GM12864 (cell line): ENCODE results near the gene MED9.

Experiments used
- DNase-seq: peaks from one replicate; pipeline ENCODE4 v3.0.0-alpha.2; 2011; ENCODE audit warnings: low read depth
- H3K4me3 ChIP-seq: 2 replicates; pipeline ENCODE4 v1.5.1; 2011; ENCODE audit warnings: mild to moderate bottlenecking, low read depth, low read length, control low read depth
- CTCF ChIP-seq: IDR thresholded peaks from 2 replicates; pipeline ENCODE4 v1.5.1; 2011; ENCODE audit warnings: low read depth, mild to moderate bottlenecking, moderate library complexity, low read length, control low read depth, inconsistent platforms; ENCODE audit errors: missing control alignments

The MED9 gene

GRCh38 chr17:17507465-17508011 lies 30.7 kb downstream of the MED9 start:
- no peak for TF ChIP-seq CTCF
- H3K4me3 ChIP-seq = no peak overlapping the region
- DNase-seq = no peak

- no peak for DNase-seq
- TF ChIP-seq CTCF = no peak
- H3K4me3 ChIP-seq = no peak overlapping the region
Observed at GRCh38 chr17:17508019-17508535, 31.3 kb downstream of the MED9 start.

GRCh38 chr17:17508646-17509591 lies 32.1 kb downstream of the MED9 start:
- no peak for DNase-seq

GRCh38 chr17:17509601-17510425 lies 33.0 kb downstream of the MED9 start:
- TF ChIP-seq CTCF = no peak
- DNase-seq = no peak
- H3K4me3 ChIP-seq = no peak overlapping the region

More at GRCh38 chr17:17508646-17509591, 32.1 kb downstream of the MED9 start:
- TF ChIP-seq CTCF = no peak
- H3K4me3 ChIP-seq = no peak overlapping the region

GRCh38 chr17:17510456-17511292 lies 33.9 kb downstream of the MED9 start:
- DNase-seq = no peak
- TF ChIP-seq CTCF = no peak
- no peak overlapping the region for H3K4me3 ChIP-seq

- no peak for TF ChIP-seq CTCF
- H3K4me3 ChIP-seq = no peak overlapping the region
Observed at GRCh38 chr17:17511293-17511741, 34.5 kb downstream of the MED9 start.

More at GRCh38 chr17:17511293-17511741, 34.5 kb downstream of the MED9 start:
- DNase-seq = no peak
